HCT116 (cell line): Measurements from ENCODE around the gene ETS2. TPM values are rescaled to one million over a fixed set of nuclear protein-coding genes. Genes with fewer than 3 reads are reported as not detected.

ENCODE experiments used
- ATAC-seq: fragments of 200-7000 bp; cut with Tn5 transposase; 2 replicates; pipeline ENCODE4 v1.9.1; 2020; ENCODE audit warnings: mild to moderate bottlenecking, moderate library complexity
- BruUV-seq: library from RNA; stranded (reverse); fragments of 400-500 nt; replicated peaks from 2 replicates; lab custom pipeline; 2021; lab: Mats Ljungman, UMichigan
- CTCF ChIA-PET: fragments of 300-600 bp; sonication (Branson Sonifier 250); formaldehyde crosslinking; loops from one replicate; lab custom pipeline; 2021; ENCODE audit warnings: antibody characterized with exemption; lab: Charles Lee
- POLR2A ChIA-PET: fragments of 300-600, 350-600 bp; sonication (Branson Sonifier 250); formaldehyde crosslinking; loops from one replicate; lab custom pipeline; 2021; ENCODE audit warnings: antibody characterized with exemption; lab: Charles Lee
- RAD21 ChIA-PET, 2 experiments: fragments of 300-600 bp; sonication (Branson Sonifier 250); formaldehyde crosslinking; loops; one replicate each; lab custom pipeline; 2023; ENCODE audit warnings: low total read pairs in 2 of 2; ENCODE audit not compliant: uncharacterized antibody in 2 of 2, unreplicated experiment in 2 of 2, low non-redundant PET in 1 of 2; lab: Charles Lee
- DNase-seq: peaks from one replicate; pipeline ENCODE4 v3.0.0-alpha.2; 2010; ENCODE audit warnings: low read depth, low spot score
- H2AFZ ChIP-seq: fragments of 200-600 bp; shearing (Covaris generic), sonication (generic); 2 replicates; pipeline ENCODE4 v1.6.1; 2017; ENCODE audit warnings: low read depth, mixed run types, mixed read lengths, antibody characterized with exemption, low read length; ENCODE audit not compliant: poor library complexity, severe bottlenecking
- H3K27ac ChIP-seq: 2 replicates; pipeline ENCODE4 v1.5.1; 2012; ENCODE audit warnings: low read depth, low read length
- H3K27me3 ChIP-seq: fragments of 200-600 bp; sonication (generic); 2 replicates; pipeline ENCODE4 v1.6.1; 2016; ENCODE audit warnings: mixed run types, low read length, mixed read lengths; ENCODE audit not compliant: insufficient read depth
- H3K36me3 ChIP-seq, 2 experiments: fragments of 200-500 bp in 1 of 2; fragments of 200-600 bp in 1 of 2; sonication (Bioruptor generic) in 1 of 2; sonication (generic) in 1 of 2; 2 replicates each; pipeline versions ENCODE4 v1.5.1 to v1.6.1; 2014 to 2016; ENCODE audit warnings: low read length in 2 of 2, inconsistent platforms in 1 of 2, mixed read lengths in 1 of 2, mixed run types in 1 of 2; ENCODE audit not compliant: insufficient read depth in 2 of 2, control insufficient read depth in 1 of 2
- H3K4me1 ChIP-seq, 2 experiments: fragments of 200-600 bp in 1 of 2; sonication (generic) in 1 of 2; 2 replicates each; pipeline versions ENCODE4 v1.5.1 to v1.6.1; 2012 to 2017; ENCODE audit warnings: low read length in 2 of 2, inconsistent platforms in 1 of 2, mild to moderate bottlenecking in 1 of 2, mixed read lengths in 1 of 2, mixed run types in 1 of 2, moderate library complexity in 1 of 2; ENCODE audit not compliant: insufficient read depth in 2 of 2, control insufficient read depth in 1 of 2
- H3K4me2 ChIP-seq: fragments of 200-600 bp; sonication (generic); 2 replicates; pipeline ENCODE4 v1.6.1; 2017; ENCODE audit warnings: mixed run types, low read length, mixed read lengths
- H3K4me3 ChIP-seq, 2 experiments: fragments of 200-600 bp in 1 of 2; sonication (generic) in 1 of 2; replicated peaks in 1 of 2; 2 replicates each; pipeline ENCODE4 v1.5.1; 2011 to 2016; ENCODE audit warnings: low read length in 2 of 2, control low read depth in 1 of 2, low read depth in 1 of 2, mild to moderate bottlenecking in 1 of 2, mixed read lengths in 1 of 2, mixed run types in 1 of 2
- H3K79me2 ChIP-seq: fragments of 200-600 bp; sonication (generic); 2 replicates; pipeline ENCODE4 v1.6.1; 2017; ENCODE audit warnings: mild to moderate bottlenecking, mixed run types, low read length, moderate library complexity, mixed read lengths; ENCODE audit not compliant: insufficient read depth
- H3K9ac ChIP-seq: fragments of 200-600 bp; sonication (generic); 2 replicates; pipeline ENCODE4 v1.6.1; 2016; ENCODE audit warnings: low read length, mixed read lengths
- H3K9me2 ChIP-seq: fragments of 200-600 bp; sonication (generic), shearing (Covaris generic); 2 replicates; pipeline ENCODE4 v1.6.1; 2017; ENCODE audit warnings: mixed run types, mild to moderate bottlenecking, moderate library complexity; ENCODE audit not compliant: insufficient read depth
- H3K9me3 ChIP-seq, 2 experiments: fragments of 200-500 bp in 1 of 2; fragments of 200-600 bp in 1 of 2; sonication (Bioruptor generic) in 1 of 2; sonication (generic) in 1 of 2; 2 replicates each; pipeline ENCODE4 v1.6.1; 2014 to 2017; ENCODE audit warnings: low read length in 2 of 2, mixed read lengths in 2 of 2, inconsistent platforms in 1 of 2, low read depth in 1 of 2, mild to moderate bottlenecking in 1 of 2, mixed run types in 1 of 2, moderate library complexity in 1 of 2; ENCODE audit not compliant: control insufficient read depth in 1 of 2, insufficient read depth in 1 of 2
- H4K20me1 ChIP-seq: fragments of 200-600 bp; sonication (generic), shearing (Covaris generic); 2 replicates; pipeline ENCODE4 v1.6.1; 2017; ENCODE audit warnings: mixed run types, mild to moderate bottlenecking, moderate library complexity; ENCODE audit not compliant: insufficient read depth
- CEBPB ChIP-seq: IDR thresholded peaks from 2 replicates; pipeline ENCODE4 v1.6.1; 2012; ENCODE audit warnings: low read depth
- CTCF ChIP-seq, 3 experiments: fragments of 200-600 bp in 1 of 3; sonication (generic) in 1 of 3; IDR thresholded peaks in 2 of 3; conservative IDR thresholded peaks in 1 of 3; 2 replicates each; pipeline ENCODE4 v1.5.1; 2012 to 2017; ENCODE audit warnings: low read depth in 2 of 3, low read length in 2 of 3, antibody characterized with exemption in 1 of 3, borderline replicate concordance in 1 of 3, control low read depth in 1 of 3, mild to moderate bottlenecking in 1 of 3, mixed read lengths in 1 of 3, mixed run types in 1 of 3, moderate library complexity in 1 of 3; ENCODE audit not compliant: insufficient read depth in 1 of 3
- EGR1 ChIP-seq: IDR thresholded peaks from 2 replicates; pipeline ENCODE4 v1.6.1; 2012; ENCODE audit warnings: low read depth
- ELF1 ChIP-seq: IDR thresholded peaks from 2 replicates; pipeline ENCODE4 v1.6.1; 2012; ENCODE audit warnings: low read depth, borderline replicate concordance
- EZH2phosphoT487 ChIP-seq: fragments of 200-600 bp; IDR thresholded peaks from 2 replicates; pipeline ENCODE4 v1.6.1; 2018; ENCODE audit warnings: antibody characterized with exemption, borderline replicate concordance
- FOSL1 ChIP-seq: IDR thresholded peaks from 2 replicates; pipeline ENCODE4 v1.6.1; 2012; ENCODE audit warnings: low read depth
- SP1 ChIP-seq: IDR thresholded peaks from 2 replicates; pipeline ENCODE4 v1.6.1; 2012; ENCODE audit warnings: low read depth
- SRF ChIP-seq: IDR thresholded peaks from 2 replicates; pipeline ENCODE4 v1.6.1; 2012; ENCODE audit warnings: low read depth
- YY1 ChIP-seq: IDR thresholded peaks from 2 replicates; pipeline ENCODE4 v1.6.1; 2011; ENCODE audit warnings: low read length, low read depth, moderate library complexity, mild to moderate bottlenecking; ENCODE audit not compliant: insufficient replicate concordance; ENCODE audit errors: extremely low read depth
- ZFX ChIP-seq: fragments of 450-650 bp; IDR thresholded peaks from 2 replicates; pipeline ENCODE4 v1.6.1; 2017
- ZNF274 ChIP-seq: fragments of 200-500 bp; sonication (Bioruptor generic); IDR thresholded peaks from 2 replicates; pipeline ENCODE4 v1.6.1; 2014; ENCODE audit warnings: mild to moderate bottlenecking, low read depth, low read length, inconsistent platforms
- intact Hi-C: fragments of 100-400 bp; cut with micrococcal nuclease; formaldehyde crosslinking; loops from 2 replicates; pipeline ENCODE4 v1.10.0; 2022
- total RNA-seq: library from RNA; stranded (reverse); gene quantifications from one replicate; pipeline ENCODE4 v1.2.1, GENCODE V29; 2021; ENCODE audit not compliant: unreplicated experiment

The ETS2 gene
- total RNA-seq, 1 experiment from 2014 or later, result 32.9 TPM

- no peak for ATAC-seq
Measured at GRCh38 chr21:38784458-38785266, 21.1 kb upstream of the ETS2 start.

More at GRCh38 chr21:38784458-38785266, 21.1 kb upstream of the ETS2 start:
- Histone ChIP-seq H3K79me2 (no peaks in the 10 kb centered on the region), H3K9me3 (peaks cover 3 to 10% of the 10 kb centered on the region in 2 experiments; a peak in 1 of 4 replicates), H3K4me2 (no peak overlapping the region), H3K27ac (no peak overlapping the region), H3K27me3 (no peaks in the 10 kb centered on the region), H3K9ac (no peak overlapping the region), H2AFZ (no peak overlapping the region), H3K4me3 (no peak overlapping the region), H3K36me3 (no peaks in the 10 kb centered on the region), H3K9me2 (no peaks in the 10 kb centered on the region), H3K4me1 (peaks cover 38 to 58% of the 10 kb centered on the region in 2 experiments), H4K20me1 (no peaks in the 10 kb centered on the region)
- DNase-seq, result no peak
- ChIA-PET CTCF (interaction anchor here (1.1 kb wide), 1 partner anchor 14 kb away, joined by 4 read pairs; no protein-coding TSS in a partner anchor), POLR2A (no interaction called here), RAD21 (no interaction called here)
- BruUV-seq, result no TSS peak
- TF ChIP-seq ELF1, result no peak
- no peak for TF ChIP-seq CTCF (IDR thresholded peaks at IDR 0.05 in 2 of 3, conservative IDR thresholded peaks at IDR 0.05 in 1 of 3; ENCODE audit: borderline replicate concordance in 1 of 3, insufficient read depth in 1 of 3, low read depth in 2 of 3, low read length in 2 of 3)
- no peak for TF ChIP-seq SP1
- no peak for TF ChIP-seq ZNF274
- no peak for TF ChIP-seq EGR1
- TF ChIP-seq CEBPB, result no peak
- no peak for TF ChIP-seq EZH2phosphoT487
- no peak for TF ChIP-seq FOSL1
- TF ChIP-seq SRF, result no peak
- no peak for TF ChIP-seq YY1
- TF ChIP-seq ZFX, result no peak
- intact Hi-C loops, result no loop called here
